ENCODE measurements around the gene YPEL1. TPM values are rescaled to one million over a fixed set of nuclear protein-coding genes. Genes with fewer than 3 reads are reported as not detected.
"Not testable (repeated sequence)": the region's sequence is repeated elsewhere in the genome, so short reads cannot be mapped to it uniquely, and the experiment has no call there.

The YPEL1 gene
- total RNA-seq, 2 experiments from 2014 or later: 8.9 to 11.0 TPM

GRCh38 chr22:21698430-21699329 lies 36.9 kb downstream of the YPEL1 start:
- POLR2A ChIA-PET: no interaction called here
- CTCF ChIA-PET: no interaction called here
- no peak overlapping the region for H3K27ac Mint-ChIP-seq

GRCh38 chr22:21697880-21698279 lies 37.7 kb downstream of the YPEL1 start:
- no peaks in the 10 kb centered on the region for H3K27me3 Mint-ChIP-seq
- H3K4me3 Mint-ChIP-seq: no peak overlapping the region
- H3K36me3 Mint-ChIP-seq (ENCODE audit: low read depth): peaks cover 23% of the 10 kb centered on the region
- ChIA-PET POLR2A (no interaction called here), CTCF (interaction anchor here (0.8 to 1.0 kb wide), 2 partner anchors 21 to 183 kb away, joined by 3 to 6 read pairs; no protein-coding TSS in a partner anchor)
- H3K9me3 Mint-ChIP-seq: no peaks in the 10 kb centered on the region
- DNase-seq: no peak
- H3K27ac Mint-ChIP-seq: no peak overlapping the region
- no peaks in the 10 kb centered on the region for H3K4me1 Mint-ChIP-seq

More at GRCh38 chr22:21698430-21699329, 36.9 kb downstream of the YPEL1 start:
- Mint-ChIP-seq H3K36me3 (ENCODE audit: low read depth) (peaks cover 20% of the 10 kb centered on the region), H3K9me3 (no peaks in the 10 kb centered on the region), H3K27me3 (no peaks in the 10 kb centered on the region), H3K4me1 (no peaks in the 10 kb centered on the region), H3K4me3 (no peak overlapping the region)
- no peak for DNase-seq

DNA sequence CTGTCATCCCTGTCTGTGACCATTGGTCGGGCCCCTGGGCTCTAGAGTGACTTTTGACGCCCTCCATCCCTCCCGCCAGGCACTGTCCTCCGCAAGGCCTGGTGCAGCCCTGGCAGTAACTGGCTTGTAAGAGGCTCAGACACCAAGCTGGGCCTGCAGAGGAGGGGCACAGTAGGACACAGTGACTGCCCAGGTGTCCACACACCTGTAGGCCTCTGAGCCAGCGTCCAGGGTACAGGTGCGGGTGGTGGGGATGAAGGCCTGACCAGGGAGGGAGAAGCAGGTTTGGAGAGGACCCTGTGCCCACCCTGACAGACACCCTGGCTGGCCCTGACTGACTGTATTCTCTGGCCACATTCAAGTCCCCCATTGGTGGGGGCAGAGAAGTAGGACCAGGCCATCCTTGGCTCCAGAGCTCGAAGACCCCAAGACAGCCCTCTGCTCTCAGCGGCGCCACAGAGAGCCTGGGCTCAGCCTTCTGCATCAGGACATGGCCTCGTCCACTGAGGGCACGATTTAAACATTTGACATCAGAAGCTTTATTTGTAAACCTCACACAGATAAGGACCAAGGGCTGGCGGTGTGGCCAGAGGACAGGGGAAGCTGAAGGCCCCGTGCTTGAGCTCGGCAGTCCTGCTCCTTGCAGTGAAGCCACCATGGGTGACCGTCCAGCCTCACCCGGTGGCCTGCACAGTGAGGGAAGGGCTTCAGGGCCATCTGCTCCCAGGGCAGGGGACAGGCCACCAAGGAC lies 38.4 kb downstream of the YPEL1 start:
- no peaks in the 10 kb centered on the region for H3K9me3 Mint-ChIP-seq
- no peaks in the 10 kb centered on the region for H3K27me3 Mint-ChIP-seq
- DNase-seq: no peak
- peaks cover 25% of the 10 kb centered on the region for H3K36me3 Mint-ChIP-seq (ENCODE audit: low read depth)
- H3K4me1 Mint-ChIP-seq: no peaks in the 10 kb centered on the region
- no peak overlapping the region for H3K4me3 Mint-ChIP-seq
- CTCF ChIA-PET: interaction anchor here (0.8 to 1.0 kb wide), 2 partner anchors 22 to 183 kb away, joined by 3 to 6 read pairs; no protein-coding TSS in a partner anchor
- H3K27ac Mint-ChIP-seq: no peak overlapping the region
- POLR2A ChIA-PET: no interaction called here

DNA sequence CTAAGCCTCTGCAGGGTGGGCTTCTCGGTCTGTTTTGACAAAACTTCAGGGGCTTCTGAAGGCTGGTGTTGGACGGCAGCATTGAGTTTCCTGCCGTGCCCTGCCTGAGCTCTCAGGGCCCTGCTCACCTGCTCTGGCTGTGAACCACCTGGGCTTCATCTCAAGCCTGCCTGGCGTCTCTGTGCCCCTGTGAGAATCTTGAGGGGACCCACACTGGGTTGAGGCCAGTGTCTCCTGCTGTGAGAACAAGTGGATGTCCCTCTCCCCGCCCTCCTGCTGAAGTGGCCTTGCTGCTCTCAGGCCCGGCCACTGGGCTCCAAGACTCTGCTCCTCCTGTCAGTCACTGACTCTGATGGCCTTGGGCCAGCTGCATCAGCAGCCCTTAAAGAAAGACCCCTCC lies 39.5 kb downstream of the YPEL1 start:
- no peak for DNase-seq
- ChIA-PET CTCF (no interaction called here), POLR2A (no interaction called here)
- no peaks in the 10 kb centered on the region for H3K27me3 Mint-ChIP-seq
- H3K4me1 Mint-ChIP-seq: no peaks in the 10 kb centered on the region
- H3K27ac Mint-ChIP-seq: no peak overlapping the region
- H3K4me3 Mint-ChIP-seq: no peak overlapping the region
- peaks cover 23% of the 10 kb centered on the region for H3K36me3 Mint-ChIP-seq (ENCODE audit: low read depth)
- H3K9me3 Mint-ChIP-seq: no peaks in the 10 kb centered on the region

DNA sequence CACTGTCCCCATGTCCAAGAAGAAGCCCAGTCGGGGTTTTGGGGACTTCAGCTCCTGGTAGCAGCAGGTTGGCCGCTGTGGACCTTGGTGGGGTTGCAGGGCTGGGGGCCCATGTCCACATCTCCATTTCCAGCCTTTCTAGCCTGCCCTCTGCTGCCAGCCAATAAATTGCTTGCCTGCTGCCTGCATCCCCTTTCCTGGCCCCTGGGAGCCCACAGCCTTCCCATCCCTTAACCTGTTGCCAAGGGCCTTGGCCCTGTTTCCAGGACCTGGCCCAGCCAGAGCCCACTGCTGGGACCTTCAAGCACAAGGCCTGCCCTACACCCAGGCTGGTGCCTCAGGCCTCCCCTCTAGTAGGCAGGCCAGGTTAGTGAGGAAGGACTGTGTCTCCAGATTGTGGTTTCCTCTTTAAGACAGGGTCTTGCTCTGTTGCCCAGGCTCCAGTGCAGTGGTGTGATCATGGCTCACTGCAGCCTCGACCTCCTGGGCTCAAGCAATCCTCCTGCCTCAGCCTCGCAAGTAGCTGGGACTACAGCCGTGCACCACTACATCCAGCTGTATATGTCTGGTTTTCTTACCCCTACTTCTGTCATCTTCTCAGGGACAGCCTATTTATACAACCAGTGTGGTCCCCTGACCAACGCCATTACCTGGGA lies 40.0 kb downstream of the YPEL1 start:
- ChIA-PET CTCF (no interaction called here), POLR2A (no interaction called here)
- H3K27ac Mint-ChIP-seq: no peak overlapping the region
- H3K27me3 Mint-ChIP-seq: no peaks in the 10 kb centered on the region
- H3K4me3 Mint-ChIP-seq: no peak overlapping the region
- H3K9me3 Mint-ChIP-seq: no peaks in the 10 kb centered on the region
- H3K4me1 Mint-ChIP-seq: peaks cover 1% of the 10 kb centered on the region
- no peak for DNase-seq
- peaks cover 26% of the 10 kb centered on the region for H3K36me3 Mint-ChIP-seq (ENCODE audit: low read depth)

GRCh38 chr22:21694795-21695429 lies 40.7 kb downstream of the YPEL1 start:
- no peak for DNase-seq
- Mint-ChIP-seq H3K27me3 (no peaks in the 10 kb centered on the region), H3K36me3 (ENCODE audit: low read depth) (peaks cover 28% of the 10 kb centered on the region), H3K4me1 (peaks cover 4% of the 10 kb centered on the region), H3K9me3 (no peaks in the 10 kb centered on the region), H3K4me3 (no peak overlapping the region), H3K27ac (no peak overlapping the region)
- ChIA-PET CTCF (no interaction called here), POLR2A (no interaction called here)

- Mint-ChIP-seq H3K4me3 (no peak overlapping the region), H3K36me3 (ENCODE audit: low read depth) (peaks cover 33% of the 10 kb centered on the region)
Observed at GRCh38 chr22:21694394-21694793, 41.2 kb downstream of the YPEL1 start.

DNA sequence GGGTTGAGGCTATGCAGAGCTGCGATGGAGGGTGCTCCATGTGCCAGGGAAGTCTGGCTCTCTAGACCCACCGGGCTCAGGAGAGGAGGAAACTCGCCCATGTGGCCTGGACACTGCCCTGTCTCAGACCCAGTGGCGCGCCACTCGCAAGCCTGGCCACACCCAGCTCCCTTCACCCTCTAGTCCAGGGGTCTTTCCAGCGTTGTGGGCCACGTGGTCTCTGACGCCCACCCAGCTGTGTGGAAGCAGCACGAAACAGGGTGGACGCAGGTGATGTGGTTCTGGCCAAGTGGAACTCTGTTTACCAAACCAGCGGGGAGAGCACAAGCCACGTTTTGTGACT lies 41.6 kb downstream of the YPEL1 start:
- H3K4me3 Mint-ChIP-seq: no peak overlapping the region
- no peaks in the 10 kb centered on the region for H3K9me3 Mint-ChIP-seq
- H3K27ac Mint-ChIP-seq: no peak overlapping the region
- peaks cover 8% of the 10 kb centered on the region for H3K4me1 Mint-ChIP-seq
- peaks cover 33% of the 10 kb centered on the region for H3K36me3 Mint-ChIP-seq (ENCODE audit: low read depth)
- ChIA-PET POLR2A (no interaction called here), CTCF (interaction anchor here (1.2 kb wide), 1 partner anchor 19 kb away, joined by 4 read pairs; no protein-coding TSS in a partner anchor)
- no peak for DNase-seq
- H3K27me3 Mint-ChIP-seq: no peaks in the 10 kb centered on the region

More at GRCh38 chr22:21694394-21694793, 41.2 kb downstream of the YPEL1 start:
- Mint-ChIP-seq H3K4me1 (peaks cover 8% of the 10 kb centered on the region), H3K27ac (no peak overlapping the region), H3K9me3 (no peaks in the 10 kb centered on the region), H3K27me3 (no peaks in the 10 kb centered on the region)
- ChIA-PET CTCF (no interaction called here), POLR2A (no interaction called here)
- no peak for DNase-seq

- POLR2A ChIA-PET: no interaction called here
- peaks cover 8% of the 10 kb centered on the region for H3K4me1 Mint-ChIP-seq
- H3K9me3 Mint-ChIP-seq: no peaks in the 10 kb centered on the region
- CTCF ChIA-PET: interaction anchor here (1.2 kb wide), 1 partner anchor 18 kb away, joined by 4 read pairs; no protein-coding TSS in a partner anchor
- H3K27me3 Mint-ChIP-seq: no peaks in the 10 kb centered on the region
- DNase-seq: no peak
- H3K27ac Mint-ChIP-seq: no peak overlapping the region
- H3K36me3 Mint-ChIP-seq (ENCODE audit: low read depth): peaks cover 37% of the 10 kb centered on the region
- no peak overlapping the region for H3K4me3 Mint-ChIP-seq
Observed at GRCh38 chr22:21693333-21693998, 42.1 kb downstream of the YPEL1 start.

DNA sequence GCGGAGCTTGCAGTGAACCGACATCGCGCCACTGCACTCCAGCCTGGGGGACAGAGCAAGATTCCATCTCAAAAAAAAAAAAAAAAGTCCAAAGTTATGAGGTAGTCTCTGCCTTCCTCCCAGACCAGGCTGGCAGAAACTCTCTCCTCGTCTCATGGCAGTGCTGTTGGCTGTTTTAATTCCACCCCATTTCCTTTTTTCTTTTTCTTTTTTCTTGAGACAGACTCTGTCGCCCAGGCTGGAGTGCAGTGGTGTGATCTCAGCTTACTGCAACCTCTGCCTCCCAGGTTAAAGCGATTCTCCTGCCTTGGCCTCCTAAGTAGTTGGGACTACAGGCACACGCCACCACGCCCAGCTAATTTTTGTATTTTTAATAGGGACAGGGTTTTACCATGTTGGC lies 42.7 kb downstream of the YPEL1 start:
- H3K4me1 Mint-ChIP-seq, H3K27ac Mint-ChIP-seq, H3K9me3 Mint-ChIP-seq, H3K27me3 Mint-ChIP-seq, H3K4me3 Mint-ChIP-seq, DNase-seq, POLR2A ChIA-PET: not testable (repeated sequence)
- CTCF ChIA-PET: interaction anchor here (0.6 to 1.2 kb wide), 2 partner anchors 18 to 228 kb away, joined by 4 read pairs; no protein-coding TSS in a partner anchor
- H3K36me3 Mint-ChIP-seq (ENCODE audit: low read depth): peaks cover 37% of the 10 kb centered on the region

- ChIA-PET POLR2A (no interaction called here), CTCF (interaction anchor here (0.7 to 2.0 kb wide), 3 partner anchors 9 to 137 kb away, joined by 3 to 7 read pairs (median 5); no protein-coding TSS in a partner anchor)
- H3K27ac Mint-ChIP-seq: no peak overlapping the region
- H3K36me3 Mint-ChIP-seq (ENCODE audit: low read depth): peaks cover 34% of the 10 kb centered on the region
- DNase-seq: no peak
- H3K4me1 Mint-ChIP-seq: peaks cover 8% of the 10 kb centered on the region
- no peaks in the 10 kb centered on the region for H3K27me3 Mint-ChIP-seq
- no peak overlapping the region for H3K4me3 Mint-ChIP-seq
- no peaks in the 10 kb centered on the region for H3K9me3 Mint-ChIP-seq
Observed at GRCh38 chr22:21691816-21692215, 43.8 kb downstream of the YPEL1 start.

GRCh38 chr22:21690401-21690801 lies 45.2 kb downstream of the YPEL1 start:
- H3K4me1 Mint-ChIP-seq: peaks cover 8% of the 10 kb centered on the region
- H3K27me3 Mint-ChIP-seq: no peaks in the 10 kb centered on the region
- no peak overlapping the region for H3K4me3 Mint-ChIP-seq
- POLR2A ChIA-PET: no interaction called here
- no peaks in the 10 kb centered on the region for H3K9me3 Mint-ChIP-seq
- DNase-seq: no peak
- H3K36me3 Mint-ChIP-seq (ENCODE audit: low read depth): peaks cover 25% of the 10 kb centered on the region
- H3K27ac Mint-ChIP-seq: peak overlapping the region; percentile 12
- CTCF ChIA-PET: interaction anchor here (1.0 to 2.0 kb wide), 3 partner anchors 9 to 44 kb away, joined by 3 to 7 read pairs (median 4); no protein-coding TSS in a partner anchor
